Fibroblast of skin of scalp (primary cell): ENCODE measurements around the gene ANKDD1A.

ENCODE experiments used
- DNase-seq: peaks from one replicate; pipeline ENCODE4 v3.0.0-alpha.2; 2013

ANKDD1A gene

DNA sequence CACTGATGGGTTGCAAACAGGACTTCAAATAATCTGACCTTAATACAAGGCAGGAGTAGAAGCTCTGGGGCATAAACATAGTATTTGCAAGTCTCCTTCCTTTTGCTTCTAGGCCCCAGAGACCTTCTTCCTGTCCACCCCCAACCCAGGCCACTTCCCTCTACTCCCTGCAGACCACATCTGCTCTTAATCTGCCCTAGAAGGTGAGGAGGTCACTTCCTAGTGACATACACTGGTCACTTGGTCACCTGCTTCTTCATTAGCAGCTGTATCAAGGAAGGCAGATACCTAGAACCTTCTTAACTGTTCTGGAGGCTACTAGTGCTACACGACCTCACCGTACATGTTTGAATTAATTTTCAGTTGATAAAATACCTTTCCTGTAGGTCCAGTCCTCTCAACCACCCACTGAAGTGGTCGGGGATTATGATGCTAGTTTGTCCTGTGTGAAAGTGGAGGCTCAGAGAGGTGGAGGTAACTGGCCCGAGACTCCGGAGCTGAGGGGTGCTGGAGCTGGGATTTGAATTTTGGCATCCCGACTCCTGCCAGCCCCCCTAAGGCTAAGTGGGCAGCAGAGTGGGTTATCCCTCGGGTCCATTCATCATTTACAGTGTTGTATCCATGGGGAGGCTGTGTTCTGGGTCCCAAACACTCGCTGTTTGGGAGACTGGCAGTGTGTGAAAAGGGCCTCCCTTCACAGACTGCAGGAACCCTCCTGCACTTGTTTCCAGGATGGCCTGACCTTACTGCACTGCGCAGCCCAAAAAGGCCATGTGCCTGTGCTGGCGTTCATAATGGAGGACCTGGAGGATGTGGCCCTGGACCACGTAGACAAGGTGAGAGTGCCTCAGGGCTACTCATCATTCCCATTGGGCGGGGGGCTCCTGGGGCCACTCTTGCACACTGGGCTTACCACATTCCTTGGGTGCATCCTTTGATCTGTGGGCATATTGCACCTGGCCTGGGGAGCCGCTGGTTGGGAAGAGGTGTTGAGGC lies 13.9 kb downstream of the ANKDD1A start:
- no peak for DNase-seq

DNA sequence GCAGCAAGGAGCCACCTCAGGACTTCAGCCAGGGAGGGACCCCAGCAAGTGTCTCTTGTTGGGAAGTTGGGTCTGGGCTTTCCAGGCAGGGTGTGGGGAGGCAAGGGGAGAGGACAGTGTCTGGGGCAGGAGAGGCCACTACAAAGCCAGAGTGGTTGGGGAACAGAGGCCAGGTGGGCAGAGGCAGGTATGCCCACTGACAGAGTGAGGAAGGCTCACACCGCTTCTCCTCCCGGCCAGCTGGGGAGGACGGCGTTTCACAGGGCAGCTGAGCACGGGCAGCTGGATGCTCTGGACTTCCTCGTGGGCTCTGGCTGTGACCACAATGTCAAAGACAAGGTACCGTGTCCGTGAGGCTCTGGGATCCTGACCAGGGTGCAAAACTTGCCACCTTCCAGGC lies 15.0 kb downstream of the ANKDD1A start:
- DNase-seq, result no peak

DNA sequence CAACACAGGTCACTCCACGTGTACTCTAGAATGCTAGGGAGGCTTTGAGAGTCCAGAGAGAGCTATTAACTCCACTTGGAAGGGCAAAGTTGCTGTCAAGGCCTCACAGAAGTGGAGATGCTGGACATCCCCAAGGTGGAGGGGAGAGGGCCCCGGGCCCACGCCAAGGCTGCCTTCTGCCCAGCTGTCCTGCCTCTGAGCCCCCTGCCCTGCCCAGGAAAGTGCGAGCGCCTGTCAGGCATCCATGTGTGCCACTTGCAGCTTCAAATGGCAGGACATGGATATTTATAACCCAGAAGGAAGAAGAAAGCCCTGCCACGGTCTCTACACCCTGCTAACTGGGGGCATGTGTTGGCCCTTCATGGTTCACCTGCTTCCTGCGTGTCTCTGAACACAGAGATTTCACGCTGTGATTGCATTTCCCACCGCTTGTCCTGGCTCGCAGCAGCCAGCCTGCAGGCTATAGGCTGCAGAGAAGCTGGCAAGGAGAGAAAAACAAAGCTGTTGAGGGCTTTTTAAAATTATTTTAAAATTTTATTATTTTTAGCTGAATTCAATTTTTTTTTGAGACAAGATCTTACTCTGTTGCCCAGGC lies 17.0 kb downstream of the ANKDD1A start:
- DNase-seq, result no peak

DNA sequence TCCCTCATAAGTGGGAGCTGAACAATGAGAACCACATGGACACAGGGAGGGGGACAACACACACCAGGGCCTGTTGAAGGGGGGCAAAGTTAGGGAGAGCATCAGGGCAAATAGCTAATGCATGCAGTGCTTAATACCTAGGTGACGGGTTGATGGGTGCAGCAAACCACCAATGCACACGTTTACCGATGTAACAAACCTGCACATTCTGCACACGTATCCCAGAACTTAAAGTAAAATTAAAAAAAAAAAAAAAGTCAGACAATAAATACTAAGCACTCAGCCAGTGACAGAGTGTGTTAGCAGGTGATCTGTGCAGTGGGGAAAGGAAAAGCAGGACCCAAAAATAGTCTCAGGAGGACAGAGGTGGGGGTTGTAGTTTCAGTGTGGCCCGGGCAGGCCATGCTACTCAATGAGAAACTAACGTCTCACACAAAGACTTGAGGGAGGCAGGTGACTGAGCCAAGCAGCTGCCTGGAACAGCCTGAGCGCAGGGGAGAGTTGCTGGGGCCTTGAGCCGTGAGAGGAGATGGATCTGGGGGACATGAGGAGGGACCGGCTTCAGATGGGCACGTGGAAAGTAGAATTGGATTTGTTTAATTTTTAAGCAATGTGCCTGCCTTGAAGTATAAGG lies 18.4 kb downstream of the ANKDD1A start:
- DNase-seq, result no peak

DNA sequence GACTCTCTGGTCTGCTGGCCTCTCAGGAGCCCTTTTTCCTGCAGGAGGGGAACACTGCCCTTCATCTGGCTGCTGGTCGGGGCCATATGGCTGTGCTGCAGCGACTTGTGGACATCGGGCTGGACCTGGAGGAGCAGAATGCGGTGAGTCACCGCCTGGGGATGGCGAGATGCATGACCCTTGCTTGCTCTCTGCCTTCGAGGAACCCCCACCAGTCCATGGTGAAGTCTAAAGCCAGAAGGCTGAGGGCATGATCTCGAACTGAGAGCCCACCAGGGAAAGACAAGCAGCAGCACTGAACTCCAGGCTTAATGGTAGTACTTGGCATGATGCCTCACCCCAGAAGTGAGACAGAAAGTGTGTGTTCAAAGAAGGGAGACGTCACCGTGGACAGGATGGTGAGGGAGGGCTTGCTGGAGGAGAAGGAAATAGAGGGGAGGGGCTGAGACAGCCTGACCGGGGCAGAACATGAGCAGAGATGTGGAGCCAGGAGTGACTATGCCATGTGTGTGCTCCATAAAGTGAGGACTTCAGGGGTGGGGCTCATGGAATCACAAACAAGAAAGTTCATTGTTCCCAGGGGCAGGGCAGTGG lies 19.2 kb downstream of the ANKDD1A start:
- DNase-seq, result no peak

DNA sequence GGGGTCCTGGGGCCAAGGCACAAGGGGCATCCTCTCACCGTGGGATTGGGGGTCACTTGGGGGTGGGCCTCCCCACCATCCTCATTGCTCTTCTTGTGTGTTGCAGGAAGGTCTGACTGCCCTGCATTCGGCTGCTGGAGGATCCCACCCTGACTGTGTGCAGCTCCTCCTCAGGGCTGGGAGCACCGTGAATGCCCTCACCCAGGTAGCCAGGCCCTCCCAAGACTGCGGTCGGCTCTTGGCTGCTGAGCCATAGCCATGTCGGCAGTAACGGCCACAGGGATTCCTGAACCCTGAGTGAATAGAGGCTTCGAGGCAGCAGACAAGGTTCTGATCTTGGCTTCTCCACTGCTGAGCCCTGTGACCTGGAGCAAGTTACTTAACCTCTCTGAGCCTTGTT lies 19.7 kb downstream of the ANKDD1A start:
- DNase-seq, result no peak

DNA sequence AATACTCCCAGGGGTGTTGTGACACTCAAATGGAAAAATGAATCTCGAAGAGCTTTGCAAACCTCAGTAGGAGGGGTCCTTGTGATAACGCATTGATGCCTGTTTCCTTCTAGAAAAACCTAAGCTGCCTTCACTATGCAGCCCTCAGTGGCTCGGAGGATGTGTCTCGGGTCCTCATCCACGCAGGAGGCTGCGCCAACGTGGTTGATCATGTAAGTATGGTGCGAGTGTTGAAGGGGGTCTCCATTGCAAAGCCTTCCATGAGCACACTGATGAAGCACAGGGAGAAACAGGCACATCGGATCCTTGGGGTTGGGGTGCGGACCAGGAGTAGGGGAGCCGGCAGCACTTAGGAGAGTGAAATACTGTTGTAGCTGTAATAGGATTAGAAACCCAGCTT lies 22.3 kb downstream of the ANKDD1A start:
- no peak for DNase-seq

DNA sequence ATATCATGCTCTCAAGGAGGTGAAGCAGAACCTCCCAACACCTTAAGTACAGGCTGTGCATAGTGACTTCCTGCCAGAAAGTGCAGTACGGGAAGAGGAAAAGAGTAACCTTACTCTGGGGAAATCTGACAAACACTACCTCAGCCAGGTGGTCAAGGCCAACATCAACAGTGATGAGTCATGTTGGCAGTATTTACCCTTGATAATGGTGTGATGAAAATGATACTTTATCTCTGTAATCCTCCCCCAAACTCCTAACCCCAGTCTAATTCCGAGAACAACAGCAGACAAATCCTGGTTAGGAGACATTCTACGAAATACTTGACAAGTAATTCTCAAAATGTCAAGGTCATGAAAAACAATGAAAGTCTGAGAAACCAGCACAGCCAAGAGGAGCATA lies 26.5 kb downstream of the ANKDD1A start:
- peak; percentile 4 for DNase-seq

DNA sequence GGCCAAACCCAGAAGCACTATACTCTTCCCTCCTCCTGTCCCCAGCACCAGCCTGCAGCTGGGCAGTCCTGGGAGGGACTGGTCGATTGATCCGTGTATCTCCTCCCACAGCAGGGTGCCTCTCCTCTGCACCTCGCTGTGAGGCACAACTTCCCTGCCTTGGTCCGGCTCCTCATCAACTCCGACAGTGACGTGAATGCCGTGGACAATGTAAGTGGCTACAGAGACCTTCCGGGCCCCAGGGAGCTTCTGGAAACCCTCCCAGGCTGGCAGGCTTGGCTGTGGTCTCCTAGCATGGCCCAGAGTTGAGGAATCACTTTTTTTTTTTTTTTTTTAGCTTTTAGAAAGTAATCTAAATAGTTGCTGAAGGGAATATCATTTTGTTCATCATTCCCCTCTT lies 30.7 kb downstream of the ANKDD1A start:
- no peak for DNase-seq

DNA sequence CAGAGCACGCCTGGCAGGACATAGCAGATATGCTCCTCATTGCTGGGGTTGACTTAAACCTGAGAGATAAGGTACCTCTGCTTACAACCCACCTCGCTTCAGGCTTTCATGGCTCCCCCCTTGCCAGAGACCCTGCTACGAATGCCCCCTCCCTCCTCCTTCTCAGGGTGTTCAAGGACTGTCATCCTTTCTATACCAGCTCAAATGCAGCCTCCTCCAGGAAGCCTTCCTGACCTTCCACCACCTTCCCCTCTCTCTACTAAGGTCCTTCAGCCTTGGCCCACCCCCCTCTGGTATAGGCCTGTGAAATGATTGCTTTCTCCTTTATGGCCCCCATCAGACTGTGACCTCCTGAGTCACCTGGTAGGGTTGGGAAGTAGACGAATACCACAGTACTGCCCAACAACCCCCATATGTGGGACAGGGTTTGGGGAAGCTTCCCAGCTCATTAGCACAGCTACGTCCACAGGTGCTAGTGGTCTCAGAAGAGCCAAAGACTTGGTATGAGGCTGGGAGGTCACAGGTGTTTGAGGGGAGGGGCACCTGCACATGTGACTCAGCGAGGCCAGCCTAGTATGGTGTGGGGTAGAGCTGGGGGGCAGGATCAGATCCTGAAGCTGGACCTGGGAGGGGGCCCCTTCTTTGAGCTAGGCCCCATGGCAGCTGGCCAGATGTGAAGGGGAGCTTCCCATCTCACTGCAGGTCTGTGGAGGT lies 32.0 kb downstream of the ANKDD1A start:
- no peak for DNase-seq

DNA sequence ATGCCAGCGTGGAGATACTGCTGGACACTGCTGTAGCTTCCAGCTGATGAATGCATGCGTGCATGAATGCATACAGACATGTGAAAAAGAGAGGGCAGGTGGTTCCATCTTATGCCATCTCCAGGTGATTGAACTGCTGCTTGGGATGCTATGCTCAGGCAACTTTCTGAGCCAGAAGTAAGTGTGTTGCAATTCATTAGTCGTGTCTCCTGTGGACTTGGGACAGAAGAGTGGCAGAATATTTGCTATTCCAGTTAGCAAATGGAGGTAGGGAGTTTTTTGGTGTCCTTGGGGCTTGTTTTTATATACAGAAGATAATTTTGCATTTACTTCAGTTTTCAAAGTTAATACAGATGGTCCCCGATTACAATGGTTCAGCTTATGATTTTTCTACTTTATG lies 33.3 kb downstream of the ANKDD1A start:
- DNase-seq, result no peak

DNA sequence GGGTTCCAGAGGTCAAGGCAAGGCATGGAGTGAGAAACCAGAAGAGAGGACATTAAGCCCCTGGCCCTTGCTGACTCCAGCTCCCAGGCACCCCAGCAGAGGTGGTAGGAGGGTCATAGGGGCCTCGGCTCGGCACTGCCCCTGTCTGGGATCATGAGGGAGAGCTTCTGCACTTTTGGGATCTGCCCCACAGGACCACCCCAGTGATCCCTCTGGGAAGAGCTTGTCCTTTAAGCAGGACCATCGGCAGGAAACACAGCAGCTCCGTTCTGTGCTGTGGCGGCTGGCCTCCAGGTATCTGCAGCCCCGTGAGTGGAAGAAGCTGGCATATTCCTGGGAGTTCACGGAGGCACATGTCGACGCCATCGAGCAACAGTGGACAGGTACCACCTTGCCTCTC lies 35.5 kb downstream of the ANKDD1A start:
- DNase-seq, result no peak

DNA sequence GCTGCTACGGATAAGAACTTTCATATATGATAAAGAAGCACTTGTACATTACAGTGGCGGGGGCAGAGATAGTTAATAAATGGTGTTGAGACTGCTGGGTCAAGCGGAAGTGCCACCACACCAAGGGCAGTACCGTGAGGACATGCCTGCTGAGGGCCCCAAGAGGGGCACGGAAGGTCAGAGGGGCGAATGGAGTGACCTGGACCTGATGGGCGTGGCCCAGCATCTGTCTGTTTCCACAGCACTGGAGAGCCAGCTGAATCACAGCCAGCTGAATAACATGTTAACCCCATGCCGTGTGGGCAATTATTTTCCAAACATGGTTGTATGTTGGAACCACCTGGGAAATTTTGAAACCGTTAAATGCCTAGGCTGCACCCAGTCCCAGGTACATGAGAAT lies 37.2 kb downstream of the ANKDD1A start:
- no peak for DNase-seq

DNA sequence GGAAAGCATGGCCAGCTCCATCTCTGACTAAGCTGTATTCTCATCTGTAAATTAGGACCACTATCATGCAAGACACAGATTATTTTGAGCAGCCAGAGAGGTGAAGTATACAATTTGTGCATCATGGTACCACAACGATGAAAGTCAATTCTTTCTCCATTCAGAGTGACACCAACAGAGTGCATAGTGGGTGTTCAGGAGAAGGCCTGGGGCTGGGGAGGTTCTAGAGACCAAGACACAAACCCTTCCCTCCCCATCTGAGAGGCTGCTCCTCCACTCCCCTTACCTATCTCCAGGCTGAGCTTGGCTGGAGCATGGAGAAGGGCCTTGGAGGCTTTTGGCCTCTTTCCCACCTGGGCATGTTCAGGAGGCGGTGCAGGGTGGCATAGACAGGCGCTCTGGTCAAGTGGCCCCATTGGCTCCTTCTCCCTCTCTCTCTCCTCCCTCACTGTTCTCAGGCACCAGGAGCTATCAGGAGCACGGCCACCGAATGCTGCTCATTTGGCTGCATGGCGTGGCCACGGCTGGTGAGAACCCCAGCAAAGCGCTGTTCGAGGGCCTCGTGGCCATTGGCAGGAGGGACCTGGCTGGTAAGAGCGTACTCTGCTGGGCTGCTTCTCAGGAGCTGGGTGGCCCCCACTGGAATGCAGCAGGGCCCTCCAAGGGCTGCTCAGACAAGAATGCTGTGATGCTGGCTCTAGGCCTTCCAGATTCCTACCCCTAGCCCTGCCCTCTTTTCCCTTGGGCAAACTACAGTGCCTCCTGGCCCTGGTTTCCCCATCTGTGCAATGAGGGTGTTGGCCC lies 37.9 kb downstream of the ANKDD1A start:
- DNase-seq, result no peak

DNA sequence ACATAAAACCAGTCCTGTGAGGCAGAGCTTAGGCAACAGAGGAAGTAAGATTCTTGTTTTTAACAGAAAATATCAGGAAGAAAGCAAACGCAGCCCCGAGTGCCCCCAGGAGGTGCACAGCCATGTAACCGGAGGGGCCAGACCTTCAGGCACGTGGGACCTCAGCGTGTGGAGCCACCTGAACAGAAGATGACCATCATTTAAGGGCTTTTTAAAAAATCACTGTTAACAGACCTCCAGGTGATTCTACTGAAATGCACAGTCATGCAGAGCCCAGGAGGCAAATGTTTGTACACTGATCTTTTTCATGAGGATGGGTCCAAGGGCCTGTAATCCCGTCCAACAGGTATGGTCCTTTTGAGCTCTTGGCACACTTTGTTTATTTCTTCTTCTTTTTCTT lies 39.2 kb downstream of the ANKDD1A start:
- DNase-seq, result no peak

DNA sequence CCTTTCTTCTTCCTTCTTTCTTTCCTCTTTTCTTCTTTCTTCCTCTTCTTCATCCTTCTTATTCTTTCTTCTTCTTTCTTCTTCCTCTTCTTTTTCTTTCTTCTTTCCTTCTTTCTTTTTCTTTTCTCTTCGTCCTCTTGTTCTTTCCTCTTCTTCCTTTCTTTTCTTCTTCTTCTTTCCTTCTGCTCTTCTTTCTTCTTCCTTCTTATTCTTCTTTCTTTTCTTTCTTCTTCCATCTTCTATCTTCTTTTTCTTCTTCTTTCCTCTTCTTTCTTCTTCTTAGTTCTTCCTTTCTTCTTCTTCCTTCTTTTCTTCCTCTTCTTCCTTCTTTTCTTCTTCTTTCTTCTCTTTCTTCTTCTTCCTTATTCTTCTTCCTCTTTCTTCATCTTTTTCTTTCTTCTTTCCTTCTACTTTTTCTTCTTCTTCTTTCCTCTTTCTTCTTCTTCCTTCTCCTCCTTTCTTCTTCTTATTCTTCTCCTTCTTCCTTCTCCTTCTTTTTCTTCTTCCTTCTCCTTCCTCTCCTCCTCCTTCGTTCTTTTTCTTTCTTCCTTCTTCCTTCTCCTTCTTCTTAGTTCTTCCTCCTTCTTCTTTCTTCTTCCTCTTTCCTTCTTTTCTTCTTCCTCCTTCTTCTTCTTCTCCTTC lies 40.2 kb downstream of the ANKDD1A start:
- no peak for DNase-seq

DNA sequence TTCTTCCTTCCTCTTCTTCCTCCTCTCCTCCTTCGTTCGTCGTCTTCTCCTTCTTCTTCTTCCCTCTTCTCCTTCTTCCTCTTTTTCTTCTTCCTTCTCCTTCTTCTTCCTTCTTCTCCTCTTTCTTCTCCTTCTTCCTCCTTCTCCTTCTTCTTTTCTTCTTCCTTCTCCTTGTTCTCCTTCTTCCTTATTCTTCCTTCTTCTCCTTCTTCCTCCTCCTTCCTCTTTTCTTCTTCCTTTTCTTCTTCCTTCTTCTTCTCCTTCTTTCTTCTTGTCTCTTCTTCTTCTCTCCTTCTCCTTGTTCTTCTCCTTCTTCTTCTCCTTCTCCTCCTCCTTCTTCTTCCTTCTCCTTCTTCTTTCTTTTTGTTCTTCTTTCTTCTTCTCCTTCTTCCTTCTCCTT lies 42.7 kb downstream of the ANKDD1A start:
- DNase-seq, result no peak

DNA sequence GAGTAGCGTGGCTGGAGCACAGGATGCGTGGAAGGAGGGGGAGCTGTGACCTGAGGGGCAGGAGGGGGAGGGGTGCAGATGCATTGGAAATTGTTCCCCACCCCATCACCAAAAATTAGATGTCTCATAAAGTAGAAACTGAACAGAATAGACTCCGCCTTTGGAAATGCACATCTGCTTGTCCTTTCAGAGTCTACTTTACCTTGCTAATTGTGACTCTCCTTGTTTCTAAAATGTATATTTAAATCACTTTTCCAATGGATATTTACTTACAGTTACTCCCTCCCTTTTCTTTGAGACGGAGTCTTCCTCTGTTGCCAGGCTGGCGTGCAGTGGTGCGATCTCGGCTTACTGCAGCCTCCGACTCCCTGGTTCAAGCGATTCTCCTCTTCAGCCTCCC lies 47.4 kb downstream of the ANKDD1A start:
- no peak for DNase-seq

DNA sequence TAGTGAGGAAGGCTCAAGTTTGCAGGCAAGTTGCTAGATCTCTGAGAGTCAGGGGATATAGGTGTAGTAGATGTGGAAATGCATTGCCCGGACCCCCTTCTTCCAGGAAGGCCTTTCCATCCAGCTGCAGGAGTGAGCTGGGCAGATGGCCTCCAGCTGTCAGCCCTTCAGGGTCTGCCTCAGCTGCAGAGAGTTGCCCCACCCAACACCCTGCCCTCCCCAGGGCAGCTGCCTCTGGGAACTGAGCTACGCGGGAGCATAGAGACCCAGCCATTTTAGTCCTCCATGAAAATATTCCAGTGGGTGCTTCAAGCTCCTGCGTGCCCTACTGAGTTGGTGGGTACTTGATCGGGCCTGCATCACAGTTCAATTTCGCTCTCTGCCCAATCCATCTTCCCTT lies 48.5 kb downstream of the ANKDD1A start:
- no peak for DNase-seq

DNA sequence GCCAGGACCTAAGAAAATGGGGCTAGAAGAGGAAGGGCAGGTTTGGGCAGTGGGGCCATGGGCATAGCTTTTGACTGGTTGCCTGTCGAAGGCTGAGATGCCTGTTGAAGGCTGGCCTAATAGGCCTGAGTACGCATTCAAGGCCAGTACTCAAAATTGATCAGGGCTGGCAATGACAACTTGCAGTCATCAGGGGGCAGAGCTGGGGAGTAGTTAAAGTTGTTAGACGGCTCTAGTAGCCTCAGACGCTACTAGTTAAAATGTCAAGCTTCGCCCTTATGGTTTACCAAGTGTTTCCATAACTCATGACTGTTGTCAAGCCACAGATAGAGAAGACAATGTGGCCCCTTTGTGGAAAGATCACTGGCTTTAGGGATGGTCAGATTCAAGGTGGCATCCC lies 49.3 kb downstream of the ANKDD1A start:
- DNase-seq, result no peak

DNA sequence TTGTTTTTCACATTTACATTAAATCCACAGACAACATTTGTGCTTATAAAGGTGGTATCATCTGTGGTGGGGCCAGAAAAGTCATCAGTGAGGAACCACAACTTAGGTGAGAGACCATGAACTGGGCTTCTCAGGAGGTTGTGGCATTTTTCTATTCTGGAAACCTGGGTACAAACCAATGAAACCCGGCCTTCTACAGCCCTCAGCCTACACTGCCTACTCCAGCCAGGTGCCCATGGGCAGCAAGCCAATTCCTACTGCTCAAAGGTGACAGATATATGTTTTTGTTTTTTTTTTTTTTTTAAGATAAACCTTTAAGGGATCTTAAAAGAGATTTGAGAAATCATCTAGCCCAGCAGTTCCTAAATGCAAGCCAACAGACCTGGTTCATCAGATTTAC lies 57.7 kb downstream of the ANKDD1A start:
- DNase-seq, result no peak
